Measurements from ENCODE around the gene ARID3A.
"Not testable (repeated sequence)": the region's sequence is repeated elsewhere in the genome, so short reads cannot be mapped to it uniquely, and the experiment has no call there.

The ARID3A gene, protein sequence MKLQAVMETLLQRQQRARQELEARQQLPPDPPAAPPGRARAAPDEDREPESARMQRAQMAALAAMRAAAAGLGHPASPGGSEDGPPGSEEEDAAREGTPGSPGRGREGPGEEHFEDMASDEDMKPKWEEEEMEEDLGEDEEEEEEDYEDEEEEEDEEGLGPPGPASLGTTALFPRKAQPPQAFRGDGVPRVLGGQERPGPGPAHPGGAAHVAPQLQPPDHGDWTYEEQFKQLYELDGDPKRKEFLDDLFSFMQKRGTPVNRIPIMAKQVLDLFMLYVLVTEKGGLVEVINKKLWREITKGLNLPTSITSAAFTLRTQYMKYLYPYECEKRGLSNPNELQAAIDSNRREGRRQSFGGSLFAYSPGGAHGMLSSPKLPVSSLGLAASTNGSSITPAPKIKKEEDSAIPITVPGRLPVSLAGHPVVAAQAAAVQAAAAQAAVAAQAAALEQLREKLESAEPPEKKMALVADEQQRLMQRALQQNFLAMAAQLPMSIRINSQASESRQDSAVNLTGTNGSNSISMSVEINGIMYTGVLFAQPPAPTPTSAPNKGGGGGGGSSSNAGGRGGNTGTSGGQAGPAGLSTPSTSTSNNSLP

GRCh38 chr19:925526-926322, at the start of gene ARID3A:
ARID3A (plus strand) TSS chr19:926035; CDS start chr19:929529, 3,494 bp downstream.
- peak; percentile 86 for DNase-seq

DNA sequence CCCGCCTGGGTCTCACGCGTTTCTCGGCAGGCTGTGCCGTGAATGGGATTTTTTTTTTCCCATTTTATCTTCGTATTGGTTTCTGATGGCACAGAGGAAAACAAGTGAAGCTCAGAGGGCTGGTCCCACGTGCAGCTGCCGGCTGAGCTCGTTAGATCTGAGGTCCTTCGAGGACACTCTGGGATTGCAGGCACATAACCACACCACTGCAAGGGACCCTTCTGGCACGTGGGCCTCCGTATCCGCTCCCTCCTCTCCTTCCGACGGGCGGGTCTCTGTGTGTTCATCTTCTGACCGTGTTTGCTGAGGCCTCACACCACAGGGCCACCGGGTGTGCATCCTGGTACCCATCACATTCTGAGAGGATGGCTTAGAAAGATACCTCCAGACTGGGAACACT, 49.7 kb upstream of the ARID3A start:
- no peak for DNase-seq

- no peak for DNase-seq
Observed at GRCh38 chr19:876780-877314, 49.0 kb upstream of the ARID3A start.

DNA sequence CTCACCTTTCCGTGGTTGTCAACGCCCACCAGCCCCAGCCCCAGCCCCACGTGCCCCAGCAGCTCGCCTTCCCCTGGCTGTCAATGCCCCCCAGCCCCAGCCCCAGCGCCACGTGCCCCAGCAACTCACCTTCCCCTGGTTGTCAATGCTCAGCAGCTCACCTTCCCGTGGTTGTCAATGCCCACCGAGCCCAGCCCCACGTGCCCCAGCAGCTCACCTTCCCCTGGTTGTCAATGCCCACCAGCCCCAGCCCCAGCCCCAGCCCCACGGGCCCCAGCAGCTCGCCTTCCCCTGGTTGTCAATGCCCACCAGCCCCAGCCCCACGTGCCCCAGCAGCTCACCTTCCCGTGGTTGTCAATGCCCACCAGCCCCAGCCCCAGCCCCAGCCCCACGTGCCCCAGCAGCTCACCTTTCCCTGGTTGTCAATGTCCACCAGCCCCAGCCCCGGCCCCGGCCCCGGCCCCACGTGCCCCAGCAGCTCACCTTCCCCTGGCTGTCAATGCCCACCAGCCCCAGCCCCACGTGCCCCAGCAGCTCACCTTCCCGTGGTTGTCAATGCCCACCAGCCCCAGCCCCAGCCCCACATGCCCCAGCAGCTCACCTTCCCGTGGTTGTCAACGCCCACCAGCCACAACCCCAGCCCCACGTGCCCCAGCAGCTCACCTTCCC, 47.7 kb upstream of the ARID3A start:
- DNase-seq, result not testable (repeated sequence)

DNA sequence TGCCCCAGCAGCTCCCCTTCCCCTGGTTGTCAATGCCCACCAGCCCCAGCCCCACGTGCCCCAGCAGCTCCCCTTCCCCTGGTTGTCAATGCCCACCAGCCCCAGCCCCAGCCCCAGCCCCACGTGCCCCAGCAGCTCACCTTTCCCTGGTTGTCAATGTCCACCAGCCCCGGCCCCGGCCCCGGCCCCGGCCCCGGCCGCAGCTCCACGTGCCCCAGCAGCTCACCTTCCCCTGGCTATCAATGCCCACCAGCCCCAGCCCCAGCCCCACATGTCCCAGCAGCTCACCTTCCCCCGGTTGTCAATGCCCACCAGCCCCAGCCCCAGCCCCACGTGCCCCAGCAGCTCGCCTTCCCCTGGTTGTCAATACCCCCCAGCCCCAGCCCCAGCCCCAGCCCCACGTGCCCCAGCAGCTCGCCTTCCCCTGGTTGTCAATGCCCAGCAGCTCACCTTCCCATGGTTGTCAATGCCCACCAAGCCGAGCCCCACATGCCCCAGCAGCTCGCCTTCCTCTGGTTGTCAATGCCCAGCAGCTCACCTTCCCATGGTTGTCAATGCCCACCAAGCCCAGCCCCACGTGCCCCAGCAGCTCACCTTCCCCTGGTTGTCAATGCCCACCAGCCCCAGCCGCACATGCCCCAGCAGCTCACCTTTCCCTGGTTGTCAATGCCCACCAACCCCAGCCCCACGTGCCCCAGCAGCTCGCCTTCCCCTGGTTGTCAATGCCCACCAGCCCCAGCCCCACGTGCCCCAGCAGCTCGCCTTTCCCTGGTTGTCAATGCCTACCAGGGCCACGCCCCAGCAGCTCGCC, 46.9 kb upstream of the ARID3A start:
- not testable (repeated sequence) for DNase-seq

- DNase-seq, result no peak
Observed at GRCh38 chr19:879711-880438, 46.0 kb upstream of the ARID3A start.

GRCh38 chr19:881385-882071, 44.3 kb upstream of the ARID3A start:
- no peak for DNase-seq

DNA sequence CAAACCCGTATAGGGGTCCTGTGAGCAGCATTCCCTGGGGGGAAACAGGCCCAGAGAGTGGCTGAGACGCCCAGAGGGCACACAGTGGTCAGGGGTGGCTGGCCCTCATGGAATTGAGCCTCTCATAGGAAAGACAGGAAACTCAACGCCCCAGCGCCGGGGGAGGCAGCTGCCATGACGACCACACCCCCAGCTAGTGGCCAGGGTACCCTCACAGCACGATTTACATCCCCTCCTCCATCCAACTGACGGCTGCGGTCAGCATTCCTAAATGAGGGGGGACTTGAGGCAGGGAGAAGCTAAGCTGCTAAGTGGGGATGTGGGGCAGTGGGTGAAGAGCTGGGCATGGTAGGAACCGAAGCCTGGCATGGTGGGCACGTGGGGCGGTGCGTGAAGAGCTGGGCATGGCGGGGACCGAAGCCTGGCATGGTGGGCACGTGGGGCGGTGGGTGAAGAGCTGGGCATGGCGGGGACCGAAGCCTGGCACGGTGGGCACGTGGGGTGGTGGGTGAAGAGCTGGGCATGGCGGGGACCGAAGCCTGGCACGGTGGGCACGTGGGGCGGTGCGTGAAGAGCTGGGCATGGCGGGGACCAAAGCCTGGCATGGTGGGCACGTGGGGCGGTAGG, 42.9 kb upstream of the ARID3A start:
- no peak for DNase-seq

GRCh38 chr19:883661-884211, 42.1 kb upstream of the ARID3A start:
- DNase-seq, result no peak

- no peak for DNase-seq
Observed at GRCh38 chr19:884420-885211, 41.2 kb upstream of the ARID3A start.

GRCh38 chr19:885536-886224, 40.2 kb upstream of the ARID3A start:
- no peak for DNase-seq

DNA sequence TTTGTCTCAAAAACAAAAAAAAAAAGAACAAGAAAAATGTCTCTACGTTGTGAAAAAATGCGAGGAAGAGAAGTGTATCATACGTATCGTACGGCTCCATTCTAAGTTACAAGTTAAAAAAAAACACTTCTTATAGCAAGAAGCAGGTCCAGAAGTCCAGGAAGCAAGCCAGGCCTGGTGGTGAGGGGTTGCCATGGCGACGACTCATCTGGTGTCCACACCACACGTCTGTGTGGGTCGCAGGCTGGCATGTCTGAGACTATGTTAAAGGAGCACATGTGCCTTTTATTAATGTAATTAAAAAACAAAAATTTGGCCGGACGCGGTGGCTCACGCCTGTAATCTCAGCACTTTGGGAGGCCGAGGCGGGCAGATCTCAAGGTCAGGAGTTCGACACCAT, 38.8 kb upstream of the ARID3A start:
- no peak for DNase-seq

GRCh38 chr19:887599-887998, 38.2 kb upstream of the ARID3A start:
- no peak for DNase-seq

DNA sequence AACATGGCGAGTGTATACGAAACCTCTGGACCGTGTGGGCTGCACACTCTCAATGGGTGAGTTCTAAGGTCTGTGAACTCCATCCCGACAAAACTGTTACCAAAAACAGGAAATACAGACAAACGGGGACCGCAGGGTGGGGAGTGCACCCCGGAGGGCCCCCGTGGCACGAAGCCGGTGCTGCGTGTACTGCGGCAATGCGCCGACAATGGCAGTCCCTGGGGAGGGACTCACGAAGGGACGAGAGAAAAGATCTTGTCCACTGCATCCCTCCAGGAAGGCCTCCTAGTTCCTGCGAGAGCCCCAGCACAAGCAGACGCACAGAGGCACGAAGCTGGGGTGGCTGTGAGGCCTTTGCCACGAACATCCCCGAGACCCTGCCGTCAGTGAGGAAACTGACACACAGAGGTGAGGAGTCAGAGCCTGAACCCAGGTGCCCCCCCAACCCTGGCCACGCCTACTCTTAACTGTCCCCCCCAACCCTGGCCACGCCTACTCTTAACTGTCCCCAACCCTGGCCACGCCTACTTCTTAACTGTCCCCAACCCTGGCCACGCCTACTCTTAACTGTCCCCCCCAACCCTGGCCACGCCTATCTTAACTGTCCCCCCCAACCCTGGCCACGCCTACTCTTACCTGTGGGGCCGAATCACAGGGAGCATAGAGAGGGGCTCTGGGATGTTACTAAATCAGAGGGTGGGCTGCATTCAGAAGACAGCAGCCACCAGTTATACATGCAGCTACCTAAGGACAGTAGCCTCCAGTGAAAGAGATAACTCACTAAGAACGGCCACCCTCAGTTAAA, 37.1 kb upstream of the ARID3A start:
- DNase-seq, result peak; percentile 61

DNA sequence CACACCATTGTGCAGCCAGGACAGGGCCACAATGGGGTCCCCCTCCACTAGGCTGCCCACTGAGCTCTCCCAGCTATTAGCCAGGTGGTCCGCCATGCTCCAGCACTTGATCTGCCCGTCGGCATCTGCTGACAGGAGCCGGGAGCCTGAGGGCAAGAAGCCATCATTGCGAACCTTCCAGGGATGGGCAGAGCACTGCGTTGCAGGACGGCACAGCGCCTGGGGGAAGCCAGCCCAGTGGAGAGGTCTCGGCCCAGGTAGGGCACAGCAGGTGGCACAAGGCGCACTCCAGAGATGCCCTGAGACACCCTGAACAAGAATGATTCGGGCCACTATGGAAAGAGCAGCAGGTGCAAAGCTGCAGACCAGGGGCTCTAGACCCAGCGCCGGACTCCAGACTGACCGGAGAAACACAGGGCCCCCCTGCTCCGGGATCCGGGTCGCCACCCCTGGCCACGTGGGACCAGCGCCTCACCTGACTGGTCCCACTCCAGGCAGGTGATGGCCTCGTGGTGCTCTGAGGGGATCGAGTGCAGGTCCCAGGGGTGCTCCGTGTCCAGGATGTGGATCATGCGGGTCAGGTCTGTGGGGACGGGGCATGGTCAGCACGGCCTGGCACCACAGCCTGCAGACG, 36.1 kb upstream of the ARID3A start:
- no peak for DNase-seq

DNA sequence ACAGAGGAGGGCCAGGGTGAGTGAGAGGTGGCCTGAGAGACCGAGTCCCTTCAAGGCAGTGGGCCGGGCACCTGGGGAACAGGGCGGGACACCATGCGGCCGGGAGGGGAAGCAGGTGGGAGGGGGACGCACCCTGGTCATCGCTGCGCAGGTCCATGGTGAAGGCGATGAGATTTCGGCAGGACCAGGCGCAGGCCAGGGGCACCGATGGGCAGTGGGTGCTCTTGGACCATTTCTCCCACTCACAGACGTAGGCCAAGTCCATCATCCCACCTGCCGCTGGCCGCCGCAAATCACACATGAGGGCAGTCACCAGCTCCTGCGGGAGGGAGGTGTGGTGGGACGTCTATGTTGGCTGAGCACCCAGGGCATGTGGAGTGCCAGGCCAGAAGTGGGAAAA, 35.0 kb upstream of the ARID3A start:
- no peak for DNase-seq
